ENCODE measurements around the gene CDK18.

Gene CDK18

GRCh38 chr1:205493241-205494085 is 11.0 kb upstream of the CDK18 start (continued):
- 0 out of 2 replicates have a peak, but pooled peaks have one; percentile 19 for TF ChIP-seq ZNF600 (tag by site-specific recombination; IDR thresholded peaks at IDR 0.05)
- TF ChIP-seq WT1 (tag by site-specific recombination; IDR thresholded peaks at IDR 0.05): no peak
- TF ChIP-seq GLI2 (tag by site-specific recombination; IDR thresholded peaks at IDR 0.05; ENCODE audit: borderline replicate concordance, low read depth): no peak
- TF ChIP-seq ZNF530 (tag by site-specific recombination; IDR thresholded peaks at IDR 0.05; ENCODE audit: low read depth): no peak
- TF ChIP-seq MEIS1 (CRISPR knock-in tag; IDR thresholded peaks at IDR 0.05; ENCODE audit: borderline replicate concordance): no peak
- TF ChIP-seq ZNF701 (tag by site-specific recombination; IDR thresholded peaks at IDR 0.05): no peak
- peak; percentile 79 for TF ChIP-seq SP7 (tag by site-specific recombination; IDR thresholded peaks at IDR 0.05)
- TF ChIP-seq TRIM28 (IDR thresholded peaks at IDR 0.05; ENCODE audit: borderline replicate concordance, low read length): no peak
- no peak for TF ChIP-seq ZNF654 (tag by site-specific recombination; IDR thresholded peaks at IDR 0.05; ENCODE audit: low read depth)
- no peak for TF ChIP-seq ZNF560 (tag by site-specific recombination; IDR thresholded peaks at IDR 0.05; ENCODE audit: borderline replicate concordance)
- no peak for TF ChIP-seq ZNF658 (tag by site-specific recombination; IDR thresholded peaks at IDR 0.05)
- TF ChIP-seq ZBTB8A (tag by site-specific recombination; IDR thresholded peaks at IDR 0.05): peak; percentile 20; the same call in 1 of the 2 replicates
- TF ChIP-seq ZNF248 (tag by site-specific recombination; IDR thresholded peaks at IDR 0.05): no peak
- TF ChIP-seq SCRT1 (tag by site-specific recombination; IDR thresholded peaks at IDR 0.05; ENCODE audit: borderline replicate concordance): no peak
- no peak for TF ChIP-seq HIC1 (tag by site-specific recombination; IDR thresholded peaks at IDR 0.05)
- TF ChIP-seq ZBTB10 (tag by site-specific recombination; IDR thresholded peaks at IDR 0.05): no peak
- no peak for TF ChIP-seq ZNF223 (tag by site-specific recombination; IDR thresholded peaks at IDR 0.05)
- TF ChIP-seq PRDM4 (tag by site-specific recombination; IDR thresholded peaks at IDR 0.05): no peak
- TF ChIP-seq ZNF292 (tag by site-specific recombination; IDR thresholded peaks at IDR 0.05; ENCODE audit: borderline replicate concordance, low read depth): no peak
- TF ChIP-seq ZNF114 (tag by site-specific recombination; IDR thresholded peaks at IDR 0.05): no peak
- no peak for TF ChIP-seq ZBTB11 (tag by site-specific recombination; conservative IDR thresholded peaks at IDR 0.05; ENCODE audit: low read depth)
- no peak for TF ChIP-seq ZBTB44 (tag by site-specific recombination; IDR thresholded peaks at IDR 0.05)
- no peak for TF ChIP-seq BCL6B (tag by site-specific recombination; IDR thresholded peaks at IDR 0.05)
- no peak for TF ChIP-seq ZNF324 (tag by site-specific recombination; IDR thresholded peaks at IDR 0.05)

Measured in HEK293 (cell line).